Liver (tissue), 3 donors: ENCODE data around the gene SYT13.

Experiments
- CTCF ChIP-seq: fragments of 150-350 bp; IDR thresholded peaks from 2 replicates; pipeline ENCODE4 v1.5.1; 2017; ENCODE audit warnings: improper control_type of control experiment, low read depth, low read length; ENCODE audit not compliant: missing input control
- RXRA ChIP-seq, 2 donors: IDR thresholded peaks; 2 replicates each; pipeline ENCODE4 v1.6.1; 2017 to 2018; ENCODE audit warnings: antibody characterized with exemption in 2 of 2, mild to moderate bottlenecking in 1 of 2
- donor health status: healthy.
- donor health status: healthy.

GRCh38 chr11:45322111-45322705, 36.1 kb upstream of the SYT13 start:
- TF ChIP-seq RXRA (IDR thresholded peaks at IDR 0.05) (no peak), CTCF (no peak)
